ENCODE results near the gene BBOX1.

DNA sequence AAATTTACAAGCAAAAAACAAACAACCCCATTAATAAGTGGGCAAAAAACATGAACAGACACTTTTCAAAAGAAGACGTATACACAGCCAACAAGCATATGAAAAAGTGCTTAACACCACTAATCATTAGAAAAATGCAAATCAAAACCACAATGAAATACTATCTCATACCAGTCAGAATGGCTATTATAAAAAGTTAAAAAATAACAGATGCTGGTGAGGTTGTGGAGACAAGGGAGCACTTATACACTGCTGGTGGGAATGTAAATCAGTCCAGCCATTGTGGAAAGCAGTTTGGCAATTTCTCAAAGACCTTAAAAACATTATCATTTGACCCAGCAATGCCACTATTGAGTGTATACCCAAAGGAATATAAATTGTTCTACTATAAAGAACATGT, 72.3 kb downstream of the BBOX1 start:
- no peak for TF ChIP-seq EZH2 (IDR thresholded peaks at IDR 0.05)
- no peak for TF ChIP-seq ZBTB33 (IDR thresholded peaks at IDR 0.05; ENCODE audit: extremely low read depth, insufficient replicate concordance, low read length)
- TF ChIP-seq, protein P1, sequence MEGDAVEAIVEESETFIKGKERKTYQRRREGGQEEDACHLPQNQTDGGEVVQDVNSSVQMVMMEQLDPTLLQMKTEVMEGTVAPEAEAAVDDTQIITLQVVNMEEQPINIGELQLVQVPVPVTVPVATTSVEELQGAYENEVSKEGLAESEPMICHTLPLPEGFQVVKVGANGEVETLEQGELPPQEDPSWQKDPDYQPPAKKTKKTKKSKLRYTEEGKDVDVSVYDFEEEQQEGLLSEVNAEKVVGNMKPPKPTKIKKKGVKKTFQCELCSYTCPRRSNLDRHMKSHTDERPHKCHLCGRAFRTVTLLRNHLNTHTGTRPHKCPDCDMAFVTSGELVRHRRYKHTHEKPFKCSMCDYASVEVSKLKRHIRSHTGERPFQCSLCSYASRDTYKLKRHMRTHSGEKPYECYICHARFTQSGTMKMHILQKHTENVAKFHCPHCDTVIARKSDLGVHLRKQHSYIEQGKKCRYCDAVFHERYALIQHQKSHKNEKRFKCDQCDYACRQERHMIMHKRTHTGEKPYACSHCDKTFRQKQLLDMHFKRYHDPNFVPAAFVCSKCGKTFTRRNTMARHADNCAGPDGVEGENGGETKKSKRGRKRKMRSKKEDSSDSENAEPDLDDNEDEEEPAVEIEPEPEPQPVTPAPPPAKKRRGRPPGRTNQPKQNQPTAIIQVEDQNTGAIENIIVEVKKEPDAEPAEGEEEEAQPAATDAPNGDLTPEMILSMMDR (IDR thresholded peaks at IDR 0.05 in 2 of 3, conservative IDR thresholded peaks at IDR 0.05 in 1 of 3; ENCODE audit: borderline replicate concordance in 1 of 3, insufficient read depth in 1 of 3, low read depth in 2 of 3, low read length in 2 of 3) = no peak
- TF ChIP-seq POLR2A (IDR thresholded peaks at IDR 0.05; ENCODE audit: borderline replicate concordance, extremely low read depth, insufficient read depth, insufficient read length) = no peak
- no peak for TF ChIP-seq SP1 (IDR thresholded peaks at IDR 0.05; ENCODE audit: low read depth)
- TF ChIP-seq, protein P2, sequence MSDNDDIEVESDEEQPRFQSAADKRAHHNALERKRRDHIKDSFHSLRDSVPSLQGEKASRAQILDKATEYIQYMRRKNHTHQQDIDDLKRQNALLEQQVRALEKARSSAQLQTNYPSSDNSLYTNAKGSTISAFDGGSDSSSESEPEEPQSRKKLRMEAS (IDR thresholded peaks at IDR 0.05) = no peak
- no peak for TF ChIP-seq TCF7L2 (IDR thresholded peaks at IDR 0.05; ENCODE audit: borderline replicate concordance, extremely low read depth, insufficient read depth, insufficient read length)

Data from HCT116 (cell line).